GM23338 (cell line): ENCODE data around the gene C22orf39. TPM values are rescaled to one million over a fixed set of nuclear protein-coding genes. Genes with fewer than 3 reads are reported as not detected.

Experiments
- ATAC-seq: fragments of 200-7000 bp; cut with Tn5 transposase; 3 replicates; pipeline ENCODE4 v1.9.1; 2020
- DNase-seq: peaks from one replicate; pipeline ENCODE4 v3.0.0-alpha.2; 2015; ENCODE audit warnings: low spot score
- H2AFZ ChIP-seq: fragments of 200-600 bp; sonication (generic); 2 replicates; pipeline ENCODE4 v1.8.0; 2016; ENCODE audit warnings: antibody characterized with exemption, mild to moderate bottlenecking, moderate library complexity
- H3F3A ChIP-seq: fragments of 200-600 bp; sonication (generic); replicated peaks from 2 replicates; pipeline ENCODE4 v1.8.0; 2017; ENCODE audit warnings: antibody characterized with exemption, mixed run types, low read depth
- H3K27ac ChIP-seq: fragments of 200-600 bp; sonication (generic); 2 replicates; pipeline ENCODE4 v1.6.1; 2016; ENCODE audit warnings: low read depth
- H3K27me3 ChIP-seq: fragments of 200-600 bp; sonication (generic); 2 replicates; pipeline ENCODE4 v1.8.0; 2016; ENCODE audit warnings: mild to moderate bottlenecking, mixed run types, moderate library complexity; ENCODE audit not compliant: insufficient read depth
- H3K36me3 ChIP-seq: fragments of 200-600 bp; sonication (generic); 2 replicates; pipeline ENCODE4 v1.8.0; 2016; ENCODE audit warnings: mild to moderate bottlenecking; ENCODE audit not compliant: insufficient read depth
- H3K4me1 ChIP-seq: fragments of 200-600 bp; sonication (generic); 2 replicates; pipeline ENCODE4 v1.8.0; 2016; ENCODE audit warnings: mild to moderate bottlenecking, moderate library complexity; ENCODE audit not compliant: insufficient read depth
- H3K4me2 ChIP-seq: fragments of 200-600 bp; sonication (generic); 2 replicates; pipeline ENCODE4 v1.7.1; 2017; ENCODE audit warnings: mixed run types
- H3K4me3 ChIP-seq: fragments of 200-600 bp; sonication (generic); 2 replicates; pipeline ENCODE4 v1.6.1; 2016; ENCODE audit warnings: mixed run types
- H3K79me2 ChIP-seq: fragments of 200-600 bp; sonication (generic); replicated peaks from 2 replicates; pipeline ENCODE4 v1.8.0; 2017; ENCODE audit warnings: mild to moderate bottlenecking; ENCODE audit not compliant: insufficient read depth
- H3K9me2 ChIP-seq: fragments of 200-600 bp; sonication (generic); 2 replicates; pipeline ENCODE4 v1.8.0; 2017; ENCODE audit not compliant: insufficient read depth
- H4K20me1 ChIP-seq: fragments of 200-600 bp; sonication (generic); replicated peaks from 2 replicates; pipeline ENCODE4 v1.8.0; 2017; ENCODE audit warnings: mild to moderate bottlenecking; ENCODE audit not compliant: insufficient read depth
- H3K27ac Mint-ChIP-seq: 2 replicates; pipeline ENCODE4 v1.8.0; 2020; ENCODE audit warnings: inconsistent platforms, mild to moderate bottlenecking, moderate library complexity, mixed read lengths
- H3K27me3 Mint-ChIP-seq: 3 replicates; pipeline ENCODE4 v1.8.0; 2022; ENCODE audit warnings: low read depth, mild to moderate bottlenecking, moderate library complexity, mixed read lengths, inconsistent platforms; ENCODE audit not compliant: insufficient read depth, poor library complexity
- H3K36me3 Mint-ChIP-seq: 3 replicates; pipeline ENCODE4 v1.8.0; 2021; ENCODE audit warnings: low read depth, mild to moderate bottlenecking, inconsistent platforms, moderate library complexity, mixed read lengths
- H3K4me1 Mint-ChIP-seq: 3 replicates; pipeline ENCODE4 v1.8.0; 2020; ENCODE audit warnings: mild to moderate bottlenecking, inconsistent platforms, mixed read lengths
- H3K4me3 Mint-ChIP-seq: 3 replicates; pipeline ENCODE4 v1.8.0; 2021; ENCODE audit warnings: moderate library complexity, mild to moderate bottlenecking, inconsistent platforms, mixed read lengths
- H3K9me3 Mint-ChIP-seq: 3 replicates; pipeline ENCODE4 v1.8.0; 2020; ENCODE audit warnings: moderate library complexity, mild to moderate bottlenecking, inconsistent platforms, mixed read lengths
- CREB1 ChIP-seq: fragments of 250-450 bp; sonication (Bioruptor Pico); IDR thresholded peaks from 2 replicates; pipeline ENCODE4 v1.5.0; 2020; ENCODE audit warnings: low read depth, mild to moderate bottlenecking, moderate library complexity
- EZH2 ChIP-seq: fragments of 200-600 bp; sonication (generic); IDR thresholded peaks from one replicate; pipeline ENCODE4 v1.8.0; 2017; ENCODE audit warnings: antibody characterized with exemption, mild to moderate bottlenecking, low read depth; ENCODE audit not compliant: unreplicated experiment
- EZH2phosphoT487 ChIP-seq: fragments of 200-600 bp; sonication (generic); IDR thresholded peaks from one replicate; pipeline ENCODE4 v1.8.1; 2018; ENCODE audit warnings: antibody characterized with exemption; ENCODE audit not compliant: unreplicated experiment
- JUNB ChIP-seq: IDR thresholded peaks from one replicate; pipeline ENCODE4 v1.6.1; 2016; ENCODE audit warnings: antibody characterized with exemption; ENCODE audit not compliant: unreplicated experiment
- NANOG ChIP-seq: IDR thresholded peaks from 2 replicates; pipeline ENCODE4 v1.6.1; 2016; ENCODE audit warnings: antibody characterized with exemption, borderline replicate concordance
- POLR2AphosphoS5 ChIP-seq: IDR thresholded peaks from 2 replicates; pipeline ENCODE4 v1.6.1; 2016; ENCODE audit warnings: antibody characterized with exemption, low read depth
- STAT1 ChIP-seq: IDR thresholded peaks from one replicate; pipeline ENCODE4 v1.6.1; 2016; ENCODE audit warnings: antibody characterized with exemption; ENCODE audit not compliant: unreplicated experiment
- ZNF114 ChIP-seq: fragments of 250-450 bp; sonication (Bioruptor Pico); IDR thresholded peaks from 2 replicates; pipeline ENCODE4 v1.5.0; 2020; ENCODE audit warnings: mild to moderate bottlenecking, moderate library complexity
- ZNF331 ChIP-seq: fragments of 250-450 bp; sonication (Bioruptor Pico); IDR thresholded peaks from 2 replicates; pipeline ENCODE4 v1.5.0; 2020; ENCODE audit warnings: low read depth, mild to moderate bottlenecking, moderate library complexity
- polyA plus RNA-seq: library from polyadenylated mRNA; unstranded; fragments of >200 nt; fragmentation: Nextera tagmentation; extraction: Ambion mirVana; gene quantifications from 2 replicates; pipeline ENCODE4 v1.2.1, GENCODE V29; 2016
- total RNA-seq: library from RNA; depleted of rRNA; stranded (reverse); fragments of >200 nt; shearing (Covaris generic); gene quantifications from 2 replicates; pipeline ENCODE4 v1.2.3, GENCODE V29; 2014
- TF ChIP-seq, protein P1 (sequence below): IDR thresholded peaks from one replicate; pipeline ENCODE4 v1.6.1; 2018; ENCODE audit warnings: antibody characterized with exemption; ENCODE audit not compliant: unreplicated experiment
- TF ChIP-seq, protein P2 (sequence below), 2 experiments: fragments of 200-600 bp in 1 of 2; sonication (generic) in 1 of 2; conservative IDR thresholded peaks; 2 replicates each; pipeline versions ENCODE4 v1.5.1 to v1.6.1; 2016 to 2017; ENCODE audit warnings: antibody characterized with exemption in 2 of 2, low read depth in 2 of 2, mild to moderate bottlenecking in 2 of 2, moderate library complexity in 1 of 2
- TF ChIP-seq, protein P3 (sequence below): fragments of 250-450 bp; sonication (Bioruptor Pico); IDR thresholded peaks from 2 replicates; pipeline ENCODE4 v1.5.0; 2020; ENCODE audit warnings: mild to moderate bottlenecking, moderate library complexity
- TF ChIP-seq, protein P4 (sequence below): IDR thresholded peaks from 2 replicates; pipeline ENCODE4 v1.6.1; 2016; ENCODE audit warnings: antibody characterized with exemption

Gene C22orf39
- total and polyA plus RNA-seq, 2 experiments from 2014 or later, result 37.4 to 40.2 TPM

DNA sequence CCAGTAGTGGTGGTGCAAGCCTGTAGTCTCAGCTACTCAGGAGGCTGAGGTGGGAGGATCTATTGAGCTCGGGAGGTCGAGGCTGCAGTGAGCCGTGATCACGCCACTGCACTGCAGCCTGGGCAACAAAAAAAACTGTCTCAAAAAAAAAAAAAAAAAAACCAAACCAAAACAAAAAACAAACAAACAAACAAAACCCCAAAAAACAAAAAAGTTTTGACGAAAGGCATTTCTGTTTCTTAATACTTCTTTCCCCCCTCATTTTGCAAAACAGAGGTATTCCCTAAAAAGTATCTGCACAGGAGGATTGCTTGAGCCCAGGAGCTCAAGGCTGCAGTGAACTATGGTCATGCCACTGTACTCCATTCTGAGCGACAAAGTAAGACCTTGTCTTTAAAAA lies 27.2 kb downstream of the C22orf39 start:
- no peak overlapping the region for H3K4me3 Mint-ChIP-seq
- Histone ChIP-seq H3K4me1 (peaks cover 23% of the 10 kb centered on the region), H3K9me2 (no peaks in the 10 kb centered on the region), H3K36me3 (no peaks in the 10 kb centered on the region), H3K79me2 (peaks cover 100% of the 10 kb centered on the region), H3K4me3 (no peak overlapping the region), H3K27ac (no peak overlapping the region), H3K27me3 (no peaks in the 10 kb centered on the region), H2AFZ (no peak overlapping the region), H4K20me1 (peaks cover 73% of the 10 kb centered on the region), H3F3A (no peaks in the 10 kb centered on the region), H3K4me2 (no peak overlapping the region)
- peaks cover 34% of the 10 kb centered on the region for H3K4me1 Mint-ChIP-seq
- no peak overlapping the region for H3K27ac Mint-ChIP-seq
- H3K27me3 Mint-ChIP-seq, result no peaks in the 10 kb centered on the region
- ATAC-seq (no peak), DNase-seq (no peak)
- H3K36me3 Mint-ChIP-seq, result peaks cover 13% of the 10 kb centered on the region
- TF ChIP-seq, protein P1, sequence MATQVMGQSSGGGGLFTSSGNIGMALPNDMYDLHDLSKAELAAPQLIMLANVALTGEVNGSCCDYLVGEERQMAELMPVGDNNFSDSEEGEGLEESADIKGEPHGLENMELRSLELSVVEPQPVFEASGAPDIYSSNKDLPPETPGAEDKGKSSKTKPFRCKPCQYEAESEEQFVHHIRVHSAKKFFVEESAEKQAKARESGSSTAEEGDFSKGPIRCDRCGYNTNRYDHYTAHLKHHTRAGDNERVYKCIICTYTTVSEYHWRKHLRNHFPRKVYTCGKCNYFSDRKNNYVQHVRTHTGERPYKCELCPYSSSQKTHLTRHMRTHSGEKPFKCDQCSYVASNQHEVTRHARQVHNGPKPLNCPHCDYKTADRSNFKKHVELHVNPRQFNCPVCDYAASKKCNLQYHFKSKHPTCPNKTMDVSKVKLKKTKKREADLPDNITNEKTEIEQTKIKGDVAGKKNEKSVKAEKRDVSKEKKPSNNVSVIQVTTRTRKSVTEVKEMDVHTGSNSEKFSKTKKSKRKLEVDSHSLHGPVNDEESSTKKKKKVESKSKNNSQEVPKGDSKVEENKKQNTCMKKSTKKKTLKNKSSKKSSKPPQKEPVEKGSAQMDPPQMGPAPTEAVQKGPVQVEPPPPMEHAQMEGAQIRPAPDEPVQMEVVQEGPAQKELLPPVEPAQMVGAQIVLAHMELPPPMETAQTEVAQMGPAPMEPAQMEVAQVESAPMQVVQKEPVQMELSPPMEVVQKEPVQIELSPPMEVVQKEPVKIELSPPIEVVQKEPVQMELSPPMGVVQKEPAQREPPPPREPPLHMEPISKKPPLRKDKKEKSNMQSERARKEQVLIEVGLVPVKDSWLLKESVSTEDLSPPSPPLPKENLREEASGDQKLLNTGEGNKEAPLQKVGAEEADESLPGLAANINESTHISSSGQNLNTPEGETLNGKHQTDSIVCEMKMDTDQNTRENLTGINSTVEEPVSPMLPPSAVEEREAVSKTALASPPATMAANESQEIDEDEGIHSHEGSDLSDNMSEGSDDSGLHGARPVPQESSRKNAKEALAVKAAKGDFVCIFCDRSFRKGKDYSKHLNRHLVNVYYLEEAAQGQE, result no peak
- TF ChIP-seq ZNF331 (CRISPR knock-in tag) (no peak), EZH2 (no peak), ZNF114 (CRISPR knock-in tag) (no peak), POLR2AphosphoS5 (no peak), STAT1 (no peak), NANOG (no peak), JUNB (no peak), EZH2phosphoT487 (no peak), CREB1 (CRISPR knock-in tag) (no peak)
- TF ChIP-seq, protein P2, sequence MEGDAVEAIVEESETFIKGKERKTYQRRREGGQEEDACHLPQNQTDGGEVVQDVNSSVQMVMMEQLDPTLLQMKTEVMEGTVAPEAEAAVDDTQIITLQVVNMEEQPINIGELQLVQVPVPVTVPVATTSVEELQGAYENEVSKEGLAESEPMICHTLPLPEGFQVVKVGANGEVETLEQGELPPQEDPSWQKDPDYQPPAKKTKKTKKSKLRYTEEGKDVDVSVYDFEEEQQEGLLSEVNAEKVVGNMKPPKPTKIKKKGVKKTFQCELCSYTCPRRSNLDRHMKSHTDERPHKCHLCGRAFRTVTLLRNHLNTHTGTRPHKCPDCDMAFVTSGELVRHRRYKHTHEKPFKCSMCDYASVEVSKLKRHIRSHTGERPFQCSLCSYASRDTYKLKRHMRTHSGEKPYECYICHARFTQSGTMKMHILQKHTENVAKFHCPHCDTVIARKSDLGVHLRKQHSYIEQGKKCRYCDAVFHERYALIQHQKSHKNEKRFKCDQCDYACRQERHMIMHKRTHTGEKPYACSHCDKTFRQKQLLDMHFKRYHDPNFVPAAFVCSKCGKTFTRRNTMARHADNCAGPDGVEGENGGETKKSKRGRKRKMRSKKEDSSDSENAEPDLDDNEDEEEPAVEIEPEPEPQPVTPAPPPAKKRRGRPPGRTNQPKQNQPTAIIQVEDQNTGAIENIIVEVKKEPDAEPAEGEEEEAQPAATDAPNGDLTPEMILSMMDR (conservative IDR thresholded peaks at IDR 0.05; ENCODE audit: low read depth in 2 of 2), result no peak
- TF ChIP-seq, protein P3, sequence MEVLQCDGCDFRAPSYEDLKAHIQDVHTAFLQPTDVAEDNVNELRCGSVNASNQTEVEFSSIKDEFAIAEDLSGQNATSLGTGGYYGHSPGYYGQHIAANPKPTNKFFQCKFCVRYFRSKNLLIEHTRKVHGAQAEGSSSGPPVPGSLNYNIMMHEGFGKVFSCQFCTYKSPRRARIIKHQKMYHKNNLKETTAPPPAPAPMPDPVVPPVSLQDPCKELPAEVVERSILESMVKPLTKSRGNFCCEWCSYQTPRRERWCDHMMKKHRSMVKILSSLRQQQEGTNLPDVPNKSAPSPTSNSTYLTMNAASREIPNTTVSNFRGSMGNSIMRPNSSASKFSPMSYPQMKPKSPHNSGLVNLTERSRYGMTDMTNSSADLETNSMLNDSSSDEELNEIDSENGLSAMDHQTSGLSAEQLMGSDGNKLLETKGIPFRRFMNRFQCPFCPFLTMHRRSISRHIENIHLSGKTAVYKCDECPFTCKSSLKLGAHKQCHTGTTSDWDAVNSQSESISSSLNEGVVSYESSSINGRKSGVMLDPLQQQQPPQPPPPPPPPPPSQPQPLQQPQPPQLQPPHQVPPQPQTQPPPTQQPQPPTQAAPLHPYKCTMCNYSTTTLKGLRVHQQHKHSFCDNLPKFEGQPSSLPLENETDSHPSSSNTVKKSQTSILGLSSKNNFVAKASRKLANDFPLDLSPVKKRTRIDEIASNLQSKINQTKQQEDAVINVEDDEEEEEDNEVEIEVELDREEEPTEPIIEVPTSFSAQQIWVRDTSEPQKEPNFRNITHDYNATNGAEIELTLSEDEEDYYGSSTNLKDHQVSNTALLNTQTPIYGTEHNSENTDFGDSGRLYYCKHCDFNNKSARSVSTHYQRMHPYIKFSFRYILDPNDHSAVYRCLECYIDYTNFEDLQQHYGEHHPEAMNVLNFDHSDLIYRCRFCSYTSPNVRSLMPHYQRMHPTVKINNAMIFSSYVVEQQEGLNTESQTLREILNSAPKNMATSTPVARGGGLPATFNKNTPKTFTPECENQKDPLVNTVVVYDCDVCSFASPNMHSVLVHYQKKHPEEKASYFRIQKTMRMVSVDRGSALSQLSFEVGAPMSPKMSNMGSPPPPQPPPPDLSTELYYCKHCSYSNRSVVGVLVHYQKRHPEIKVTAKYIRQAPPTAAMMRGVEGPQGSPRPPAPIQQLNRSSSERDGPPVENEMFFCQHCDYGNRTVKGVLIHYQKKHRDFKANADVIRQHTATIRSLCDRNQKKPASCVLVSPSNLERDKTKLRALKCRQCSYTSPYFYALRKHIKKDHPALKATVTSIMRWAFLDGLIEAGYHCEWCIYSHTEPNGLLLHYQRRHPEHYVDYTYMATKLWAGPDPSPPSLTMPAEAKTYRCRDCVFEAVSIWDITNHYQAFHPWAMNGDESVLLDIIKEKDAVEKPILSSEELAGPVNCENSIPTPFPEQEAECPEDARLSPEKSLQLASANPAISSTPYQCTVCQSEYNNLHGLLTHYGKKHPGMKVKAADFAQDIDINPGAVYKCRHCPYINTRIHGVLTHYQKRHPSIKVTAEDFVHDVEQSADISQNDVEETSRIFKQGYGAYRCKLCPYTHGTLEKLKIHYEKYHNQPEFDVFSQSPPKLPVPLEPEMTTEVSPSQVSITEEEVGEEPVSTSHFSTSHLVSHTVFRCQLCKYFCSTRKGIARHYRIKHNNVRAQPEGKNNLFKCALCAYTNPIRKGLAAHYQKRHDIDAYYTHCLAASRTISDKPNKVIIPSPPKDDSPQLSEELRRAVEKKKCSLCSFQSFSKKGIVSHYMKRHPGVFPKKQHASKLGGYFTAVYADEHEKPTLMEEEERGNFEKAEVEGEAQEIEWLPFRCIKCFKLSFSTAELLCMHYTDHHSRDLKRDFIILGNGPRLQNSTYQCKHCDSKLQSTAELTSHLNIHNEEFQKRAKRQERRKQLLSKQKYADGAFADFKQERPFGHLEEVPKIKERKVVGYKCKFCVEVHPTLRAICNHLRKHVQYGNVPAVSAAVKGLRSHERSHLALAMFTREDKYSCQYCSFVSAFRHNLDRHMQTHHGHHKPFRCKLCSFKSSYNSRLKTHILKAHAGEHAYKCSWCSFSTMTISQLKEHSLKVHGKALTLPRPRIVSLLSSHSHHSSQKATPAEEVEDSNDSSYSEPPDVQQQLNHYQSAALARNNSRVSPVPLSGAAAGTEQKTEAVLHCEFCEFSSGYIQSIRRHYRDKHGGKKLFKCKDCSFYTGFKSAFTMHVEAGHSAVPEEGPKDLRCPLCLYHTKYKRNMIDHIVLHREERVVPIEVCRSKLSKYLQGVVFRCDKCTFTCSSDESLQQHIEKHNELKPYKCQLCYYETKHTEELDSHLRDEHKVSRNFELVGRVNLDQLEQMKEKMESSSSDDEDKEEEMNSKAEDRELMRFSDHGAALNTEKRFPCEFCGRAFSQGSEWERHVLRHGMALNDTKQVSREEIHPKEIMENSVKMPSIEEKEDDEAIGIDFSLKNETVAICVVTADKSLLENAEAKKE (CRISPR knock-in tag), result no peak
- TF ChIP-seq, protein P4, sequence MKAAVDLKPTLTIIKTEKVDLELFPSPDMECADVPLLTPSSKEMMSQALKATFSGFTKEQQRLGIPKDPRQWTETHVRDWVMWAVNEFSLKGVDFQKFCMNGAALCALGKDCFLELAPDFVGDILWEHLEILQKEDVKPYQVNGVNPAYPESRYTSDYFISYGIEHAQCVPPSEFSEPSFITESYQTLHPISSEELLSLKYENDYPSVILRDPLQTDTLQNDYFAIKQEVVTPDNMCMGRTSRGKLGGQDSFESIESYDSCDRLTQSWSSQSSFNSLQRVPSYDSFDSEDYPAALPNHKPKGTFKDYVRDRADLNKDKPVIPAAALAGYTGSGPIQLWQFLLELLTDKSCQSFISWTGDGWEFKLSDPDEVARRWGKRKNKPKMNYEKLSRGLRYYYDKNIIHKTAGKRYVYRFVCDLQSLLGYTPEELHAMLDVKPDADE, result no peak
- no peaks in the 10 kb centered on the region; the same call in 2 of the 3 replicates for H3K9me3 Mint-ChIP-seq
